ENCODE measurements around the gene HUNK.
A peak's percentile ranks its signal among the peaks of the same experiment; 100 is the strongest.
"Not testable (repeated sequence)": the region's sequence is repeated elsewhere in the genome, so short reads cannot be mapped to it uniquely, and the experiment has no call there.

HUNK gene

GRCh38 chr21:31872452-31873274 lies at the start of gene HUNK:
Gene HUNK (plus strand): TSS chr21:31873020. CDS start chr21:31873675, 655 bp downstream.
- DNase-seq: peak; percentile 92

- no peak for DNase-seq
Observed at GRCh38 chr21:31829736-31830472, 42.9 kb upstream of the HUNK start.

- no peak for DNase-seq
Observed at GRCh38 chr21:31830701-31831100, 42.1 kb upstream of the HUNK start.

GRCh38 chr21:31837041-31837440 lies 35.8 kb upstream of the HUNK start:
- no peak for DNase-seq

- DNase-seq: no peak
Observed at GRCh38 chr21:31837618-31838390, 35.0 kb upstream of the HUNK start.

GRCh38 chr21:31838586-31839355 lies 34.0 kb upstream of the HUNK start:
- no peak for DNase-seq

GRCh38 chr21:31844206-31844605 lies 28.6 kb upstream of the HUNK start:
- no peak for DNase-seq

GRCh38 chr21:31845151-31845729 lies 27.6 kb upstream of the HUNK start:
- no peak for DNase-seq

- no peak for DNase-seq
Observed at GRCh38 chr21:31846690-31847089, 26.1 kb upstream of the HUNK start.

GRCh38 chr21:31847761-31848160 lies 25.1 kb upstream of the HUNK start:
- DNase-seq: no peak

- DNase-seq: no peak
Observed at GRCh38 chr21:31848326-31848985, 24.4 kb upstream of the HUNK start.

GRCh38 chr21:31850886-31851285 lies 21.9 kb upstream of the HUNK start:
- DNase-seq: no peak

- no peak for DNase-seq
Observed at GRCh38 chr21:31855180-31855579, 17.6 kb upstream of the HUNK start.

- no peak for DNase-seq
Observed at GRCh38 chr21:31857096-31857495, 15.7 kb upstream of the HUNK start.

GRCh38 chr21:31857631-31858030 lies 15.2 kb upstream of the HUNK start:
- DNase-seq: not testable (repeated sequence)

- DNase-seq: no peak
Observed at GRCh38 chr21:31860851-31861250, 12.0 kb upstream of the HUNK start.

- no peak for DNase-seq
Observed at GRCh38 chr21:31862078-31862477, 10.7 kb upstream of the HUNK start.

- no peak for DNase-seq
Observed at GRCh38 chr21:31865429-31865970, 7.3 kb upstream of the HUNK start.

- peak; percentile 84 for DNase-seq
Observed at GRCh38 chr21:31866077-31866511, 6.7 kb upstream of the HUNK start.

GRCh38 chr21:31869750-31870149 lies 3.1 kb upstream of the HUNK start:
- DNase-seq: no peak

- DNase-seq: no peak
Observed at GRCh38 chr21:31870472-31871193, 2.2 kb upstream of the HUNK start.
